Astrocyte of the spinal cord (primary cell): ENCODE data around the gene AGPAT1.

Experiments used
- DNase-seq: peaks from one replicate; pipeline ENCODE4 v3.0.0; 2011; ENCODE audit warnings: low read depth, low spot score
- H3K4me3 ChIP-seq: 2 replicates; pipeline ENCODE4 v1.5.1; 2011; ENCODE audit warnings: low read depth, mild to moderate bottlenecking, low read length, moderate library complexity
- in situ Hi-C: cut with HindIII; loops from 2 replicates; pipeline ENCODE4 v1.10.0; 2017; ENCODE audit warnings: low sequenced_read_pairs
- TF ChIP-seq, protein P1 (sequence below): IDR thresholded peaks from 2 replicates; pipeline ENCODE4 v1.5.1; 2012; ENCODE audit warnings: low read depth, mild to moderate bottlenecking, low read length, inconsistent platforms

The AGPAT1 gene

DNA sequence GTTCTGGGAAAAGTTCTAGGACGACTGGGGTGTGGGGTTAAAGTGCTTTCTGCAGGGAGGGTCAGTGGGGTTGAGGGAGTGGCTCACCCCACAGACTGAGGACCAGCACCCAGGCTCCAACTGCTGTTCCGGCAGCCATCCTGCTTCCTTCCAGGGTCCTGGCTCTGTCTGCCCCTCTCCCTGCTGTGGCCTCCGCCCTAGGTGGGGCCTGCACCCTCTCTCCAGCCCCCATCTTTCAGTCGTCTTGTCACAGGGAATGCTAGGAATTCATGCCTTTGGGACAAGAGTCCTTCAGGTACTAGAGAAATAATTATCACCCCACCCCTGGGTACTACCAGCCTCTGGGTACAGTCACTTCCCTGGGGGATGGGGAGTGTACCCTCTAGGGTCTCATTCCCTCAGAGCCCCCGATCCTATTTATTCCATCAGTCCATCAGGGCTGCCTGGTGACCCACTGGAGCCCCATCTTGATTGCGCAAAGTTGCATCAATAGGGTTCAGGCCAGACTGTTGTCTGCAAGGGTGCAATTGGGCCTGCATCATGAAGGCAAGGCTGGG lies 8.3 kb upstream of the AGPAT1 start, which contains the start of gene AGER:
Gene AGER (minus strand): TSS at position 170 of the 557 bp plus-strand sequence. CDS start 31 bp downstream, at position 139.
- TF ChIP-seq, protein P1, sequence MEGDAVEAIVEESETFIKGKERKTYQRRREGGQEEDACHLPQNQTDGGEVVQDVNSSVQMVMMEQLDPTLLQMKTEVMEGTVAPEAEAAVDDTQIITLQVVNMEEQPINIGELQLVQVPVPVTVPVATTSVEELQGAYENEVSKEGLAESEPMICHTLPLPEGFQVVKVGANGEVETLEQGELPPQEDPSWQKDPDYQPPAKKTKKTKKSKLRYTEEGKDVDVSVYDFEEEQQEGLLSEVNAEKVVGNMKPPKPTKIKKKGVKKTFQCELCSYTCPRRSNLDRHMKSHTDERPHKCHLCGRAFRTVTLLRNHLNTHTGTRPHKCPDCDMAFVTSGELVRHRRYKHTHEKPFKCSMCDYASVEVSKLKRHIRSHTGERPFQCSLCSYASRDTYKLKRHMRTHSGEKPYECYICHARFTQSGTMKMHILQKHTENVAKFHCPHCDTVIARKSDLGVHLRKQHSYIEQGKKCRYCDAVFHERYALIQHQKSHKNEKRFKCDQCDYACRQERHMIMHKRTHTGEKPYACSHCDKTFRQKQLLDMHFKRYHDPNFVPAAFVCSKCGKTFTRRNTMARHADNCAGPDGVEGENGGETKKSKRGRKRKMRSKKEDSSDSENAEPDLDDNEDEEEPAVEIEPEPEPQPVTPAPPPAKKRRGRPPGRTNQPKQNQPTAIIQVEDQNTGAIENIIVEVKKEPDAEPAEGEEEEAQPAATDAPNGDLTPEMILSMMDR = no peak
- in situ Hi-C loops = no loop called here
- H3K4me3 ChIP-seq = no peak within 1 kb of the TSS
- DNase-seq = no peak

DNA sequence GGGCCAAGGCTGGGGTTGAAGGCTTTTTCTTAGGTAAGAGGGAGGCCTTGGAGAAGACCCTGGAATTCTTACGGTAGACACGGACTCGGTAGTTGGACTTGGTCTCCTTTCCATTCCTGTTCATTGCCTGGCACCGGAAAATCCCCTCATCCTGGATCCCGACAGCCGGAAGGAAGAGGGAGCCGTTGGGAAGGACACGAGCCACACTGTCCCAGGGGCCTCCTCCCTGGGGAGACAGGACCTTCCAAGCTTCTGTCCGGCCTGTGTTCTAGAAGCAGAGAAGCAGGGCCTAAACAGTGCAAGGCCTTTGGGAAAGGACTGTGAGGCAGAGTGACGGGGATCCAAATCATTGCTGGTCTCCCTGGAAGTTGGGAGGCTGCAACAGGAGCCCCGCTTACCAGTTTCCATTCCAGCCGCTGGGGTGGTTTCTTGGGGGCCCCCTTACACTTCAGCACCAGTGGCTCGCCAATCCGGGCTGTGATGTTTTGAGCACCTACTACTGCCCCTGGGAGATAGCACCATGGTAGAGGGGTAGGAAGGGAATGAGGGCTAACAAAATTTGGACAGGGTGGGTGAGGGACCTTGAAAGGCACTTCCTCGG lies 7.7 kb upstream of the AGPAT1 start:
- TF ChIP-seq, protein P1 = no peak
- no peak overlapping the region for H3K4me3 ChIP-seq
- in situ Hi-C loops = no loop called here
- DNase-seq = no peak

DNA sequence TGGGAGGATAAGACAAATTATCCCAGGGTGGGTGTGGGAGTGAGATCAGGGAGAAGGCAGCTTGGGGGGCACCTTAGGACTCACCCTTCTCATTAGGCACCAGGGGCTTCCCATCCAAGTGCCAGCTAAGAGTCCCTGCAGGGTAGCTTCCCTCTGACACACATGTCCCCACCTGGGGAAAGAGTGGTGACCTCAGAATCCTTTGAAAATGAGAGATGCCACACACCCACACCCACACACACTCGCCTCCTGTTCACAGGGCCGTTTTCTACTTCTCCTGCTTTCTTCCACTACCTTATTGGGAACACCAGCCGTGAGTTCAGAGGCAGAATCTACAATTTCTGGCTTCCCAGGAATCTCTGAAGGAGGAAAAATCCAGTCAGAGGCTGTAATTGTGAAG lies 7.1 kb upstream of the AGPAT1 start:
- DNase-seq = no peak
- TF ChIP-seq, protein P1 = no peak
- in situ Hi-C loops = no loop called here
- no peak overlapping the region for H3K4me3 ChIP-seq

DNA sequence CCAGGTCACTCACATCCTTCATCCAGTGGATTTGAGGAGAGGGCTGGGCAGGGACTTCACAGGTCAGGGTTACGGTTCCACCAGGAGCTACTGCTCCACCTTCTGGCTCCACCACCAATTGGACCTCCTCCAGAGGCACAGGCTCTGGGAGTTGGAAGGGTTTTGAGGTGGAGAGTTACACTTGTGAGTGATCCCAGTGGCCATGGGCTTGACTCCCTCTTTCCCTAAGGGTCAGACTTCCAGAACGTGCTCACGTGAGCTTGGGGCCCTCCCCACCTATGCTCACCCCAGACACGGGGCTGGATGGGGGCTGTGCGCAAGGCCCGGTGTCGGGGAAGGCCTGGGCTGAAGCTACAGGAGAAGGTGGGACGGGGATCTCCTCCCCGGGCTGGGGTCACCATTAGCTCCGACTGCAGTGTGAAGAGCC lies 6.7 kb upstream of the AGPAT1 start:
- TF ChIP-seq, protein P1 = no peak
- H3K4me3 ChIP-seq = no peak overlapping the region
- DNase-seq = no peak
- in situ Hi-C loops = no loop called here

DNA sequence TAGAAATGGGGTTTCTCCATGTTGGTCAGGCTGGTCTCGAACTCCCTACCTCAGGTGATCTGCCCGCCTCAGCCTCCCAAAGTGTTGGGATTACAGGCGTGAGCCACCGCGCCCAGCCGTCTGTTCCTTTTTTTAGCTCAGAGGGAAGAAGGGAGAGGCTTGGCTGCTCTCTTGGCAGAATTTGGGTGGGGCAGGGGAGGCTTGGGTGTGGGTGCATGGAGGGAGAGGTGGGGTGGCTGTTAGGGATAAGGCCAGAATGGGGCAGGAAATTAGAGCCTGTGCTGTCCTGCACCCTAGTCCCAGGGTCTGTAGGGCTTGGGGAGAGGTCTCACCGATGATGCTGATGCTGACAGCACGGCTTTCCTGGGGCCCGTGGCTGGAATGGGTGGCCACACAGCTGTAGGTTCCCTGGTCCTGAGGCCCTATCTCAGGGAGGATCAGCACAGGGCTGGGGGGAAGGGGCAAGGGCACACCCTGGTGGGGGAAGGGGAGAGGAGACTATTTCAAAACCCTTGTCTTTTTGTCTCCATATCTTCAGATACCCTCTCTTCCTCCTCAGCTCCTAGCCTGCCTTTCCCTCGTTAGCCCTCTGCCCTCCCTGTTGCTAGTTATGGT lies 6.1 kb upstream of the AGPAT1 start:
- no peak for DNase-seq
- in situ Hi-C loops = no loop called here
- TF ChIP-seq, protein P1 = no peak
- H3K4me3 ChIP-seq = no peak overlapping the region

DNA sequence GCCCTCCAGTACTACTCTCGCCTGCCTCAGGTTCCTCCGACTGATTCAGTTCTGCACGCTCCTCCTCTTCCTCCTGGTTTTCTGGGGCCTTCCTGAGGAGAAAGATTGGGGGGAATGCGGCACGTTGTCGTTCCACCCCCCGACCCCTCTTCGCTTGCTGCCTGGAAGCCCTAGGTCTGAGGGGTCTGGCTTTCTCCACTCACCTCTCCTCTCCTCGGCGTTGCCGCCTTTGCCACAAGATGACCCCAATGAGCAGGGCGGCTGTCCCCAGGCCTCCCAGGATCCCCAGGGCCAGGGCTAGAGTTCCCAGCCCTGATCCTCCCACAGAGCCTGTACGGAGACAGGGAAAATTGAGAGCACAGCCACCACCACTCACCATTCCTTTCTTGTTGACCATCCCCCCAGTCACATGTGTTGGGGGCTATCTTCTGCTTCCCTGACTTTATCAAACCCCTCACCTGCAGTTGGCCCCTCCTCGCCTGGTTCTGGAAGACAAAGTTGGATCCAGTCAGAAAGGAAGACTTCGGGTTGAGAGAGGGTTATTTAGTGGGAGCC lies 5.3 kb upstream of the AGPAT1 start:
- TF ChIP-seq, protein P1 = no peak
- DNase-seq = no peak
- in situ Hi-C loops = no loop called here
- H3K4me3 ChIP-seq = no peak overlapping the region
